ENCODE measurements around the gene MCU. TPM values are rescaled to one million over a fixed set of nuclear protein-coding genes. Genes with fewer than 3 reads are reported as not detected.
"Not testable (repeated sequence)": the region's sequence is repeated elsewhere in the genome, so short reads cannot be mapped to it uniquely, and the experiment has no call there.

The MCU gene
- total RNA-seq, 1 donor from 2014 or later = 95.0 TPM

DNA sequence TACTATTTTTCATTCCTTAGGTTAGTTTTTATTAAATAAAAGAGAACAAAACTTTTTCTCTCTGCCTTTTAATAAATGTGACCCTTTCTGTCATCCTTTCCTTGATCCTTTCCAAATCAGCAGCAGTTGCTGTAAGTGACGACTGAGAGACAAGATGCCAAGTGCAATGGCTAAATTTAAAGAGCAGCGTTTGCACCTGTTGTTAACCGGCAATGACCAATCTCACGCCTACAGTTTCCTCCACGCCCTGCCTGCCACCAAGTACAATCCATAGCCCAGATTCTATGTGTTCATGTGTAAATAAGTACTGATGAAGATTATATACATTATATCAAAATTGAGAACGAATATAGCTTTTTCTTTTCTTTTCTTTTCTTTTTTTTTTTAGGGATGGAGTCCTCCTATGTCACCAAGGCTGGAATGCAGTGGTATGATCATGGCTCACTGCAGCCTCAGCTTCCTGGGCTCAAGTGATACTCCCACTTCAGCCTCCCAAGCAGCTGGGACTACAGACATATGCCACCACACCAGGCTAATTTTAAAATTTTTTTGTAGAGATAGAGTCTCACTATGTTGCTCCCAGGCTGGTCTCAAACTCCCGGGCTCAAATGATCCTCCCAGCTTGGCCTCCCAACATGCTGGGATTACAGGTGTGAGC, 6.5 kb upstream of the MCU start:
- H3K27ac ChIP-seq (ENCODE audit: low read depth, low read length) = peak overlapping the region; percentile 93
- no peak overlapping the region for H3K4me3 ChIP-seq (ENCODE audit: low read length in 3 of 3)
- H3K27me3 ChIP-seq (ENCODE audit: control insufficient read depth in 3 of 3, insufficient read depth in 3 of 3, low read length in 3 of 3) = no peaks in the 10 kb centered on the region
- H3K9me3 ChIP-seq (ENCODE audit: control insufficient read depth in 3 of 3, low read length in 3 of 3) = no peaks in the 10 kb centered on the region
- H3K9ac ChIP-seq (ENCODE audit: low read depth in 1 of 3, low read length in 3 of 3) = peak overlapping the region in 1 of 3 donors; percentile 51
- peaks cover 9 to 33% (median 10%) of the 10 kb centered on the region in 3 donors for H3K4me1 ChIP-seq (ENCODE audit: control insufficient read depth in 3 of 3, insufficient read depth in 3 of 3, low read length in 3 of 3)
- H3K36me3 ChIP-seq (ENCODE audit: control insufficient read depth in 3 of 3, insufficient read depth in 3 of 3, low read length in 3 of 3) = no peaks in the 10 kb centered on the region

DNA sequence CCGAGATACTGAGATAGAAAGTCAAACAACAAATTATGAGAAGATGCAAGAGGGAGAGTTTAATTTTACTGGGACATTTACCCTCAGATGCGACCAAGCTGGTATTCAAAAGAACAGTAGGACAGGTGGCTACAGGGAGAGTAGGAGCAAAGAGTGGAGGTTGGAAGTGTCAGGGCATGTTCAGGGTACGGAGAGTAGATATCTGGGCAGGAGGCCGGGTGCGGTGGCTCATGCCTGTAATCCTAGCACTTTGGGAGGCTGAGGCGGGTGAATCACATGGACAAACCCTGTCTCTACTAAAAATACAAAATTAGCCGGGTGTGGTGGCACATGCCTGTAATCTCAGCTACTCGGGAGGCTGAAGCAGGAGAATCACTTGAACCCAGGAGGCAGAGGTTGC, 5.5 kb upstream of the MCU start:
- not testable (repeated sequence) for H3K9ac ChIP-seq (ENCODE audit: low read depth in 1 of 3, low read length in 3 of 3); H3K27me3 ChIP-seq (ENCODE audit: control insufficient read depth in 3 of 3, insufficient read depth in 3 of 3, low read length in 3 of 3); H3K36me3 ChIP-seq (ENCODE audit: control insufficient read depth in 3 of 3, insufficient read depth in 3 of 3, low read length in 3 of 3); H3K9me3 ChIP-seq (ENCODE audit: control insufficient read depth in 3 of 3, low read length in 3 of 3); H3K4me3 ChIP-seq (ENCODE audit: low read length in 3 of 3)
- Histone ChIP-seq H3K4me1 (ENCODE audit: control insufficient read depth in 3 of 3, insufficient read depth in 3 of 3, low read length in 3 of 3) (peaks cover 10 to 33% (median 11%) of the 10 kb centered on the region in 3 donors), H3K27ac (ENCODE audit: low read depth, low read length) (peak overlapping the region; percentile 93)

DNA sequence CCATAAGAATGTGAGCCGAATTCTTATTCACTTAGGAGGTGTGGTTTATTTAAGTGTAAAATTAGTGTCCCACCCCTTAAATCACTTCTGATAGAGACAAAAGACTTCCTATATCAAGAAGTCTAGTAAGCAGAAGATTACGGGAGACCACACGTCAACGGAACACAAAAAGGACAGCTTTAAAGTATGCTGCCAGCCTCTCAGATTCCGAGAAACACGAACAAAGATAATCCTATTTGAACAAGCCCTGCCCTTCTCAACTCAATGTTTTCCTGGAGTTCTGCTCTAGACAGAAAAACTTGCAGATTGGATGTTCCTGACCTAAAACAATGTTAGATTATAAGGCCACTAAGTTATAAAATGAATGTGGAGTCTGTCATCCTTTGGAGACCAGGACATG, 4.9 kb upstream of the MCU start:
- Histone ChIP-seq H3K4me3 (ENCODE audit: low read length in 3 of 3) (no peak overlapping the region), H3K4me1 (ENCODE audit: control insufficient read depth in 3 of 3, insufficient read depth in 3 of 3, low read length in 3 of 3) (peaks cover 10 to 37% (median 14%) of the 10 kb centered on the region in 3 donors), H3K9me3 (ENCODE audit: control insufficient read depth in 3 of 3, low read length in 3 of 3) (no peaks in the 10 kb centered on the region), H3K9ac (ENCODE audit: low read depth in 1 of 3, low read length in 3 of 3) (no peak overlapping the region), H3K27me3 (ENCODE audit: control insufficient read depth in 3 of 3, insufficient read depth in 3 of 3, low read length in 3 of 3) (no peaks in the 10 kb centered on the region), H3K36me3 (ENCODE audit: control insufficient read depth in 3 of 3, insufficient read depth in 3 of 3, low read length in 3 of 3) (no peaks in the 10 kb centered on the region), H3K27ac (ENCODE audit: low read depth, low read length) (peak overlapping the region; percentile 93)

DNA sequence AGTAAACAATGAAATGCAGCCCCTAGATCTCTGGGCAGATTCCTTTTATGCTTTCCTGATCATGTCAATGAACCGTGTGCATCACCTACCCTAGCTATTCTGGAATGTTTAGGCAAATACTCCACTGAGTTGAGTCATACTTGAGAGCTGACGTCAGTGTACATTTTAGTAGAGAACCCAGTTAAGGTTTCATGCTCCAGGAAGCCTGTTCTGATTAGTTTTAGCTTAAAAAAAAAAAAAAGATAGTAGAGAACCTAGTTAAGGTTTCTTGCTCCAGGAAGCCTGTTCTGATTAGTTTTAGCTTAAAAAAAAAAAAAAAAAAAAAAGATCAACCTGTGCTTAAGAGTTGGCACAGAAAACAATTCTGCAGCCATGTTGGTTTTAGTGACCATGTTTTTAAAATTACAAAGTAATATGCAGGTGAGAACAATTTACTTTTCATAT, 3.7 kb upstream of the MCU start:
- H3K4me1 ChIP-seq (ENCODE audit: control insufficient read depth in 3 of 3, insufficient read depth in 3 of 3, low read length in 3 of 3) = peaks cover 10 to 33% (median 18%) of the 10 kb centered on the region in 3 donors

DNA sequence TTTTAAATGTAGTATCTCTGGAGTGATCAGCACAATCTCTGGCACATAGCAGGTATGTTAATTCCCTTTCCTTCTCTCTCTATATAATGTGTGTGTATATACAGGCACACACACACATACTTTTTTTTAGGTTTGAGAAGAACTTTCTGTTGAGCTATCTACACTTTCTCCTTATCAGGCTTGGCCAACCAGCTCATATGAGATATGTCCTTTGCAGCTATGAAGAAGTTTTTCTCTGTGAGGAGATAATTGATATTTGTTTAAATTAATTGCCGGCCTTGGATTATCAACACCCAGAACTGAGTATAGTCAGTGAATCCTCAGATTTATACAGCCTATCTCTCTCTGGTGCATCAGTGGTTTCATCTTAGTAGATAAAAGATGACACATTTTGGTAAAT, 2.3 kb upstream of the MCU start:
- Histone ChIP-seq H3K27ac (ENCODE audit: low read depth, low read length) (peak overlapping the region; percentile 81), H3K4me3 (ENCODE audit: low read length in 3 of 3) (no peak overlapping the region), H3K36me3 (ENCODE audit: control insufficient read depth in 3 of 3, insufficient read depth in 3 of 3, low read length in 3 of 3) (no peaks in the 10 kb centered on the region), H3K9ac (ENCODE audit: low read depth in 1 of 3, low read length in 3 of 3) (no peak overlapping the region), H3K9me3 (ENCODE audit: control insufficient read depth in 3 of 3, low read length in 3 of 3) (no peaks in the 10 kb centered on the region), H3K27me3 (ENCODE audit: control insufficient read depth in 3 of 3, insufficient read depth in 3 of 3, low read length in 3 of 3) (no peaks in the 10 kb centered on the region), H3K4me1 (ENCODE audit: control insufficient read depth in 3 of 3, insufficient read depth in 3 of 3, low read length in 3 of 3) (peaks cover 18 to 39% (median 31%) of the 10 kb centered on the region in 3 donors)

More for the DNA sequence above, 3.7 kb upstream of the MCU start:
- no peaks in the 10 kb centered on the region for H3K9me3 ChIP-seq (ENCODE audit: control insufficient read depth in 3 of 3, low read length in 3 of 3)
- no peak overlapping the region for H3K4me3 ChIP-seq (ENCODE audit: low read length in 3 of 3)
- peak overlapping the region; percentile 93 for H3K27ac ChIP-seq (ENCODE audit: low read depth, low read length)
- H3K36me3 ChIP-seq (ENCODE audit: control insufficient read depth in 3 of 3, insufficient read depth in 3 of 3, low read length in 3 of 3) = no peaks in the 10 kb centered on the region
- H3K9ac ChIP-seq (ENCODE audit: low read depth in 1 of 3, low read length in 3 of 3) = no peak overlapping the region
- H3K27me3 ChIP-seq (ENCODE audit: control insufficient read depth in 3 of 3, insufficient read depth in 3 of 3, low read length in 3 of 3) = no peaks in the 10 kb centered on the region

DNA sequence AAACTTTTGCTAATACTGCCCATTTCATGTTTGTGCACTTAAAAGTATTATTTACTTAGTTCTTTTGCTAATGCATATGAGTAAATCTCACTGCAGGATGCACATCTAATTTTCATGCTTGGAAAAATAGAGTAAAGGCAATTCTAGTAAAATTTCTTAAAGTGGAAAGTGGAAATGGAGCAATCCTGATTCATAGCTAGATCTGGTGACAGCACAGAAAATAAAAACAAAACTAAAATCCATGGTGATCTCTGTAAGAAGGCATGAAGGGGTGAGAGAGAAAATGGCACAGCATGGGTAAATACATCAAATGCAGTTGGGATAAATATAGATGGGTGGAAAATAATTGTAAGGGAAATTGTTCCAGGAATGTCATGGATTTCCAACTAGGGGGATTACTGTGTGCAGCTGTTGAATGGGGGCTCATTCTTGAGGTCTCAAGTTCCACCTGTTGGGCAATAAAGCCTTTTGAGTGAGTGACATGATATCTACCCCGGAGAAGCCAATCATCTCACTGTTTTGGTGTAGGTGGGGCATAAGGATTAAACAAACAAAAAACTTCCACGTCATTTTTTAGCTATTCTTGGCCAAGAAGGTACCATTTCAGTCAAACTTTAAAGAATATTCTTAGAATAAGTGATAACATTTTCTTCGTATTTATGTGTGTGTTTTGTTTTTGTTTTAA, 1.7 kb upstream of the MCU start:
- Histone ChIP-seq H3K9me3 (ENCODE audit: control insufficient read depth in 3 of 3, low read length in 3 of 3) (no peaks in the 10 kb centered on the region), H3K36me3 (ENCODE audit: control insufficient read depth in 3 of 3, insufficient read depth in 3 of 3, low read length in 3 of 3) (no peaks in the 10 kb centered on the region), H3K27ac (ENCODE audit: low read depth, low read length) (peak overlapping the region; percentile 81), H3K27me3 (ENCODE audit: control insufficient read depth in 3 of 3, insufficient read depth in 3 of 3, low read length in 3 of 3) (no peaks in the 10 kb centered on the region), H3K4me1 (ENCODE audit: control insufficient read depth in 3 of 3, insufficient read depth in 3 of 3, low read length in 3 of 3) (peaks cover 15 to 41% (median 37%) of the 10 kb centered on the region in 3 donors), H3K9ac (ENCODE audit: low read depth in 1 of 3, low read length in 3 of 3) (no peak overlapping the region), H3K4me3 (ENCODE audit: low read length in 3 of 3) (peak overlapping the region in 2 of 3 donors; percentile 4 to 31)

DNA sequence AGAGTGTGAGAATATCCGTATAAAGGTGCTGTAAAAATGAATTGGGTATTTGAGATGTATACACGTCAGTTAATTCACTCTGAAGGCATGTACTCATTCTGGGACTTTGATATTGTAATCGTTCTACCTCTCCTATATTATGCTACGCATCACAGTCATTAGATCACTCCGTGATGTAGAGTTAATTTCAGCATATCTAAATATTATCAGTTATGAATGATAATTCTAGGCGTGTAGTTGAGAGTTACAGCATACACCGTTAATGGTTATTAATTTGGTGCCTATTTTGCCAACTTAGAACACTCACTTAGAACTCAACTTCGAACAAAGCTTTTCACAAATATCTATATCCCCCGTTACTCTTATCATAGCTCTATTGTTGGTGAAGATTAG, 477 bp upstream of the MCU start:
- Histone ChIP-seq H3K9ac (ENCODE audit: low read depth in 1 of 3, low read length in 3 of 3) (peak overlapping the region in 2 of 3 donors; percentile 41 to 48), H3K27ac (ENCODE audit: low read depth, low read length) (peak overlapping the region; percentile 81), H3K4me1 (ENCODE audit: control insufficient read depth in 3 of 3, insufficient read depth in 3 of 3, low read length in 3 of 3) (peaks cover 10 to 38% (median 36%) of the 10 kb centered on the region in 3 donors)

DNA sequence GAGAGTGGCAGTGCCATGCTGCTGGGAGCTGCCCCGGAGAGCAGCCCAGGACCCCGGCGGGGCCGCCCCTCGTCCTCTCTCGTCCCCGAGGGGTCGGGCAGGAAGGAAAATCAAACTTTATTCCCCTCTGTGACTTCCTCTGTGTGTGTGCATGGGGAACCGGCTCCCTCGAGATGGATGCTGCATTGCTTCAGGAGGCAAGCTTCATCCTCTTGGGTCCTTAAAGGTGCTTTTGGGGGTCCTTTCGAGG, 726 bp downstream of the MCU start:
- H3K36me3 ChIP-seq (ENCODE audit: control insufficient read depth in 3 of 3, insufficient read depth in 3 of 3, low read length in 3 of 3) = no peaks in the 10 kb centered on the region
- H3K4me3 ChIP-seq (ENCODE audit: low read length in 3 of 3) = peak overlapping the region; percentile 75 to 97 (median 92)
- H3K4me1 ChIP-seq (ENCODE audit: control insufficient read depth in 3 of 3, insufficient read depth in 3 of 3, low read length in 3 of 3) = peaks cover 12 to 38% (median 37%) of the 10 kb centered on the region in 3 donors
- H3K27ac ChIP-seq (ENCODE audit: low read depth, low read length) = peak overlapping the region; percentile 81
- H3K27me3 ChIP-seq (ENCODE audit: control insufficient read depth in 3 of 3, insufficient read depth in 3 of 3, low read length in 3 of 3) = no peaks in the 10 kb centered on the region
- H3K9me3 ChIP-seq (ENCODE audit: control insufficient read depth in 3 of 3, low read length in 3 of 3) = no peaks in the 10 kb centered on the region
- H3K9ac ChIP-seq (ENCODE audit: low read depth in 1 of 3, low read length in 3 of 3) = peak overlapping the region; percentile 87 to 93 (median 91)

More for the DNA sequence above, 477 bp upstream of the MCU start:
- H3K9me3 ChIP-seq (ENCODE audit: control insufficient read depth in 3 of 3, low read length in 3 of 3) = no peaks in the 10 kb centered on the region
- H3K36me3 ChIP-seq (ENCODE audit: control insufficient read depth in 3 of 3, insufficient read depth in 3 of 3, low read length in 3 of 3) = no peaks in the 10 kb centered on the region
- no peaks in the 10 kb centered on the region for H3K27me3 ChIP-seq (ENCODE audit: control insufficient read depth in 3 of 3, insufficient read depth in 3 of 3, low read length in 3 of 3)
- peak overlapping the region; percentile 67 to 97 (median 75) for H3K4me3 ChIP-seq (ENCODE audit: low read length in 3 of 3)

DNA sequence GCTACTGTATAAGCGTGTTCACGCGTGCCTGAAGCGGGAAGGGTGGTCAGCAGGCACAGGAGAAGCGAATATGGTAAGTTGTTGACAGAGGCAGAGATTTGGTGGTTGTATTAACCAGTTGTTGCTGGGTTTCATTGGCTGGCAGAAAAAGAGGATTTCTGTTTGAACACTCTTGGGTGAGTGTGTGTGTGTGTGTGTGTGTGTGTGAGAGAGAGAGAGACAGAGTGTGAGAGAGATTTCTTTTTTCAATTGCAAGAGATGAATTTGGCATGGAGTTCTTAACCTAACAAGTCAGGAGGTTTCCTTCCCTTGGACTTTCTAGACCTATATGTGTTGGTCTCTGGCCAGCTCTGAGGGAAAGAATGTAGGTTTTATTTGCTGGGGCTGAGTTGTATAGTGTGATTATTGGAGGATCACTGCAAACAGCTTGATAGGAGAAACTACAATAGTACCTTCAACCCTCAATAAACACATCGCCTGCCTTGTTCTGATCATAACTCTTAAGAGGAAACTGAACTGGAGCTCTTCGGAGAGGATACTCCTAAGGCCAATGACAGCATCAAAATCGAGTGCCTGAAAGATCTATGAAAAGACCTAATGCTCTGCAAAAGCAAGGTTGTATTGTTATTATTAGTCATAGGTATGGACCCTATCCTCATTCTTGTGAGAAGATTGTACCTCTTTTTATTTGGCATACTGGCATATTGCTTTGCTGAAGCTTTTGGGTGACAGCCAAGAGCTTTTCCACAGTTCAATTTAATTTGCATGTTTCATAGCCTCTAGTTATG, 1.2 kb downstream of the MCU start:
- Histone ChIP-seq H3K27ac (ENCODE audit: low read depth, low read length) (peak overlapping the region; percentile 81), H3K27me3 (ENCODE audit: control insufficient read depth in 3 of 3, insufficient read depth in 3 of 3, low read length in 3 of 3) (no peaks in the 10 kb centered on the region), H3K36me3 (ENCODE audit: control insufficient read depth in 3 of 3, insufficient read depth in 3 of 3, low read length in 3 of 3) (no peaks in the 10 kb centered on the region), H3K4me3 (ENCODE audit: low read length in 3 of 3) (peak overlapping the region; percentile 75 to 97 (median 92)), H3K4me1 (ENCODE audit: control insufficient read depth in 3 of 3, insufficient read depth in 3 of 3, low read length in 3 of 3) (peaks cover 12 to 38% (median 34%) of the 10 kb centered on the region in 3 donors), H3K9ac (ENCODE audit: low read depth in 1 of 3, low read length in 3 of 3) (peak overlapping the region; percentile 87 to 93 (median 91)), H3K9me3 (ENCODE audit: control insufficient read depth in 3 of 3, low read length in 3 of 3) (no peaks in the 10 kb centered on the region)
